DMS153 treated with DMSO at 0.1 percent for 48 hours (cell line): ENCODE data around the gene SRP14.
"Not testable (repeated sequence)": the region's sequence is repeated elsewhere in the genome, so short reads cannot be mapped to it uniquely, and the experiment has no call there.

Source experiments
- DNase-seq: peaks from one replicate; lab custom pipeline; 2025; ENCODE audit not compliant: unreplicated experiment; lab: John Stamatoyannopoulos, UW

The SRP14 gene

DNA sequence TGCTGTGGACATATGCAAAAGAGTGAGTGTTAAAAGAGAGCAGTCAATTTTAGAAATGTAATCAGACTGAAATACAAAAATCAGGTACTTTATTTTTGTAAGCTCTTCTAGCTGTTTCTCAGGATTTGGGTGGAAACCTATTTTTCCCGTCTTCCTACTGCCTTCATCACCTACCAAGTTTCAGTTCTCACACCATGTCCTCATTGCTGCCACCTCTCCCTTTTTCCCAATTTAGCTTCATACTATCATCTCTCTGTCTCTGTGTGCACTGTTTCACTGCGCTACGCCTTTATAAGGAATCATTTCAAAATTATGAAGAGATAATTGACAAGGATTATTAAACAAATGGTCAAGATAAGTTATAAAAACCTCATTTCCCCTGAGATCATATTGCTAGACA, 7.7 kb downstream of the SRP14 start:
- no peak for DNase-seq

DNA sequence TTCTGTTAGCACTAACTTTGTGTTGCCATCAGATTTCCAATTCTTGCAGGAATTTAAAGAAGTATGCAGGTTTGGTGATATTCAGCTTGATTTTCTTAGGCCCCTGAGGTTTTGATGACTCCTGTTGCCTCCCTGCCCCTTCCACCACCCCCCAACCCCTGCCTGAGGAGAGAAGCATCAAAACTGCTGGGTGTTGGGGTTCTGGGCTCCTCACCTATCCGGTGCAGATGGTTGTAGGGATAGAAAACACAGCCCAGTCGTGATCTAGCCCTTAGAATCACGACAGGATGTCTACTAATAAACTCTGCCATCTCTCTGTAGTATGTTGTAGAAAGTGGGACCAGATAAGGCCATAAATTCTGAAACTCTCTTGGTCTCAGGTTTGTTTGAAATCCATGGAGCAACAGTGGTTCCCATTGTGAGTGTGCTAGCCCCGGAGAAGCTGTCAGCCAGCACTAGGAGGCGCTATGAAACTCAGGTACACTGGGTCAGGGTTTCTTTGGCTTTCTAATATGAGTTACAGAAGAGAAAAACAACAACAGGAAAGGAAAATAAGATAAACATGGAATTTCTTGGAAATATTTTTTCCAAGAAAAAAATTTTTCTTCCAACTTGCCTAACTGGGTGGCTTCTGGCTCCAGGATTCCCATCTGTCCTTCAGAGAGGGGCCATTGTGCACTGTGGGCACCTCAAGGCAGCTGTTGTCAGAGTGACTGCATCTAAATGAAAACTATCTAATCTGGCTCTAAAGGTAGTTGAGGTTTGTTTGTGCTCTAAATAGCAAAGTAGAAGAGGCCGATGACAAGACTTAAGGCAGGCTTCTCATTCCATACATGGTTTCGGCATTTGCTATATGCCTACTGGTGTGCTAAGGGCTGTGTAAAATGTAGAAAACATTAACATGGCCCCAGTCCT, 8.7 kb downstream of the SRP14 start:
- no peak for DNase-seq

DNA sequence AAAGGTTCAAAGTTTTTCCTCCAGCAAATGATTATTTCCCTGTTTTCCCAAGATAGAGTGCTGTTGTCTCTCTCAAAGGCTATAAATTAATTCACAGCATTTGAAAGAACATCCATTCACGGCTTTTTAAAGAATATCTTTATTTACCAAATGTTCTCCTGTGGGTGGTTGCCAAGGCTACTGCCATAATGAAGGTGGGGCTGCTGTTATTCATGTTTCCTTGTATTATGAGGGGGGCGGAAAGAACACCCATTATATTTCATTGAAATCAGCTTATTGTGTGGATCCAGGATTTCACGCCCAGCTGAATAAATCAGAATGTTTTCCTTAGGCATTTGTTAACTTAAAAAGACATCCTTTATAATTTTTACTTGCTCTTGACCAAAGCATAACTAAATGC, 10.1 kb downstream of the SRP14 start:
- no peak for DNase-seq

DNA sequence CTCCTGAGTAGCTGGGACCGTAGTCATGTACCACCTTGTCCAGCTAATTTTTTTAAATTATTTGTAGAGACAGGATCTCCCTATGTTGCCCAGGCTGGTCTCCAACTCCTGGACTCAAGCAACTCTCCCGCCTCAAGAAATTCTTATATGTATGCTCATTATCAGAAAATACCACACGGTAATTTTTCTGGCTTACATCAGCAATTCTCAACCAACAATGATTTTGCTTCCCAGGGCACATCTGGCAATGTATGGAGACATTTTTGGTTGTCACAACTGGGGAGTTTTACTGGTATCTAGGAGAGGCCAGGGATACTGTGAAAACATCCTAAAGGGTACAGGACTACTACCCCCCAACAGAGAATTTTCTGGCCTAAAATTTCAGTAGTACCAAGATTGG, 10.8 kb downstream of the SRP14 start:
- DNase-seq, result no peak

DNA sequence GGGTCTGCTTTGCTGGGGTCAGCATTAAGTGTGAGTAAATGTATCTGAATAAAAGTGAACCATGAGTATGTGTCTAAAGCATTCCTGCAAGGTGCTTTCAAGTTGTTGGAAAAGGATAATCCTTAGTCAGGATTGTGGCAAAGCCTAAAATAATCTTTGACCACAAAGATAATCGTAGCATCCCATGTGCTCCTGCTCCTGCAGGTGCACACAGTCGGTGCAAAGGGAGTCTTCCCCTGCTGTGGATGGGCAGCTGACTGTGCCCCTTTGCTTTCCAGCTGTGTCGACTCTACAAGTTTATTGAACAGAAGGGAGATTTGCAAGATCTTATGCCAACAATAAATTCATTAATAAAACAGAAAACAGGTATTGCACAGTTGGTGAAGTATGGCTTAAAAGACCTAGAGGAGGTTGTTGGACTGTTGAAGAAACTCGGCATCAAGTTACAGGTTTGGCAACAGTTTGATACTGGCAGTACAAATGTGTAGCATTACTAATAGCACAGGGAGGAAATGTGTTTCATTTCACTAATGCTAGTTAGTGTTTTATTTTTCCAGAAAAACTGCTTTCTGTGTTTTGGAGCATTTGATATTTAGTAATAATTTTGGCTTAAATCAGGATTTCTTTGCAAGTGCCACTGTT, 22.6 kb downstream of the SRP14 start:
- no peak for DNase-seq

DNA sequence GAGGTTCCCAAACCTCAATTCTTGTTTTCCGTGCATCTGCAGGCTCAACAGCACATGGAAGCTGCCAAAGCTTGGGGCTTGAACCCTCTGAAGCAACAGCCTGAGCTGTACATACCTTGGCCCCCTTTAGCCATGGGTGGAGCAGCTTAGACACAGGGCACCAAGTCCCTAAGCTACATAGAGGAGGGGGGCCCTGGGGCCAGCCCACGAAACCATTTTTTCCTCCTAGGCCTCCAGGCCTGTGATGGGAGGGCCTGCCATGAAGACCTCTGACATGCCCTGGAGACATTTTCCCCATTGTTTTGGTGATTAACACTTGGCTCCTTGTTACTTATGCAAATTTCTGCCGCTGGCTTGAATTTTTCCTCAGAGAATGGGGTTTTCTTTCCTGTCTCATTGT, 24.6 kb downstream of the SRP14 start:
- no peak for DNase-seq

DNA sequence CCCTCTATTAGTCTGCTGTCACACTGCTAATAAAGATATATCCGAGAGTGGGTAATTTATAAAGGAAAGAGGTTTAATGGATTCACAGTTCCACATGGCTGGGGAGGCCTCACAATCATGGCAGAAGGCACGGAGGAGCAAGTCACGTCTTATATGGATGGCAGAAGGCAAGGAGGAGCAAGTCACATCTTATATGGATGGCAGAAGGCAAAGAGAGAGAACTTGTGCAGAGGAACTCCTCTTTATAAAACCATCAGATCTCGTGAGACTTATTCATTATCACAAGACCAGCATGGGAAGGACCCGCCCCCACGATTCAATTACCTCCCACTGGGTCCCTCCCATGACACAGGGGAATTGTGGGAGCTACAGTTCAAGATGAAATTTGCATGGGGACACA, 25.6 kb downstream of the SRP14 start:
- not testable (repeated sequence) for DNase-seq

DNA sequence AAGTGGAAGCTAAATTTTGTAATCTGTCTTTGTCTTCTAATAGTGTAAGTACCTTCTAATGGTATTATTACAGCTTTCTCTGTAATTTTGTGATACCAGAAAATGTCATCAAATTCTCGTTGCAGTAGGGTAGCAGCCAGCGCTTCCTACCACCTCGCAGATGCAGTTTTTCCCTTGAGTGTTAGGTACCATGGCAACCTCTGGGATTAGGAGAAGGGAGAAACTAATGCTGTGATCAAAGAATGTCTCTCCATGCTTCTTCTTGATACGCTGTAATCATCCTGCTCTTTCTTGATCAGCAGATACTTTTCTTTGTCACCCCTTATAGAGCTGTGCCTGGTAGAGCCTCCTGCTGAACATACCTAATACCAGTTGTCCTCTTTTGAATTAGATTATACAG, 27.7 kb downstream of the SRP14 start:
- no peak for DNase-seq

DNA sequence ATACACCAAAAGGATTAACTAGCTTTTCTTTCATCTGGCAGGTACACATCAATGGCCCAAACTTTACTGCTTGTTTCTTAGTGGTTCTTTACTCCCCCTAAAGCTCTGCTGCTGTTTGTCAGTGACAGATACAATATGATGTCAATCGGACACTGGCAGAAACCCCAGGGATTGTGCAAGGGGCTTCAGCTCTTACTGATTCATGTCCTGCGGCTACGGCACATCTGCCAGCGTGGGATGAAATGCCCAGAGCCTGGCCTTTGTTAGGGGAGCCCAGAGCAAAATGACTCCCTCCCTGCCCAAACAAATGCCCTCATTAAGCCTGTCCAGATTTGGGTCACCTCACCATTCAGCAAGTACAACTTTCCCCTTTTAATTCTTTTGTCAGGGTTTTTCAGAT, 28.3 kb downstream of the SRP14 start:
- no peak for DNase-seq

DNA sequence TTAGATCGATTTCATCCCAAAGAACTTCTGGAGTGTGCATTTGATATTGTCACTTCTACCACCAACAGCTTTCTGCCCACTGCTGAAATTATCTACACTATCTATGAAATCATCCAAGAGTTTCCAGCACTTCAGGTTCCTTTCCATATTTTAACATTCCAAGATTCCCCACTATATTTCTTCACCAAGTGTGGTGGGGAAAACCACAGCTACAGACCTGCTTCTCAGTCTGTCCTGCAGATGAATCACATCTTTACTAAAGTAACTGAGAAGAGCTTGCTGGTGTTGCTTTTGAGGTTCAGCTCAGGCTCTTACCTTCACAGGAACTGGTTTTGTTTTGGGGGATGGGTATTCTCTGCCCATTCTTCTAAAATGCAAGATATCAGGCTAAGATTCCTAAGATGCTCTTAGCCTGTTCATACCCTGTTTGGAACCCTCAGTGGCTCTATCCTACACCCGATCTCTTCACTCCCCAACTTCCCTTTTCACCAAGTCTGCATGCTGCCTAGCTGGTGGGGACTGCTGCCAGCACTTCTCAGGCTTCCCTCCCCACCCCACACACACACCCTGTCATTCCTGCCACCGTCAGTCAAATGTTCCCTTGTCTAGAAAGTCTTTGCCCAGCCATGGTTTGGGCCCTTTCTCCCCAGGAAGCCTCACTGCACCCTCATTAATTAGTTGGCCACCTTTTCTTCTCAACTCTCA, 30.8 kb downstream of the SRP14 start:
- DNase-seq, result no peak

DNA sequence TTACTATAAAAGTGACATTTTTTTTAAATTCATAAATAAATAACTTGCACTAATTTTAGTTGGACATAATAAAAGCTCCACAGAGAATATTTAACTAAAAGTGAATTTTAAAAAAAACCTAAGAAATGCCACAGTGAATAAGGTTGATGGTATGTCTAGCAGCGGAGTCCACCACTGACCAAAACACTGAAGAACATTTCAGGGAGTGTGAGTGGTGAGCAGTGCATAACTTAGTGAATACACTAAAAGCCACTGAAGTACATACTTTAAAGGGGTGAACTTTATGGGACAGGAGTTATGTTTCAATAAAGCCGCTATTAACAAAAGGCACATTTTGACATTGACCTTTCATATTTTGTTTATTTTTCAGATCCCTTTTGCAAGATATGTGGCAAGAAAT, 32.3 kb downstream of the SRP14 start:
- no peak for DNase-seq

DNA sequence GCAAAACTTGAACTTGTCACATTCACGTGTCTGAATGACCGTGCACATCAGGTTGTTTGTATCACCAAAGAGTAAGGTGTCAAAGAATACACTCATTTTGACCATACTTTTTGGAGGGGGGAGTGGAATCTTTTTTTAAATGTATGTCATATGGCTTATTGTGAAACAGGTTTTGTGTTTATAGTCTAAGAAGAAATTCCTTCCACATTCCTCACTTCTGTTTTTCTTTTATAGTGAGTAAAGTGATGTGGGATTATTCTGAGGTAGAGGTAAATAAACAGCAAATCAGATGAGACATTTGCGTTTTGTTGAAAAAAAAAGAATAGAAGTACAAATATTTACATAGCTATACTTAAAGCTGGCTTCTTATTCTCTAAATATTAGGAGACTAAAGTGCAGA, 33.0 kb downstream of the SRP14 start:
- DNase-seq, result no peak

DNA sequence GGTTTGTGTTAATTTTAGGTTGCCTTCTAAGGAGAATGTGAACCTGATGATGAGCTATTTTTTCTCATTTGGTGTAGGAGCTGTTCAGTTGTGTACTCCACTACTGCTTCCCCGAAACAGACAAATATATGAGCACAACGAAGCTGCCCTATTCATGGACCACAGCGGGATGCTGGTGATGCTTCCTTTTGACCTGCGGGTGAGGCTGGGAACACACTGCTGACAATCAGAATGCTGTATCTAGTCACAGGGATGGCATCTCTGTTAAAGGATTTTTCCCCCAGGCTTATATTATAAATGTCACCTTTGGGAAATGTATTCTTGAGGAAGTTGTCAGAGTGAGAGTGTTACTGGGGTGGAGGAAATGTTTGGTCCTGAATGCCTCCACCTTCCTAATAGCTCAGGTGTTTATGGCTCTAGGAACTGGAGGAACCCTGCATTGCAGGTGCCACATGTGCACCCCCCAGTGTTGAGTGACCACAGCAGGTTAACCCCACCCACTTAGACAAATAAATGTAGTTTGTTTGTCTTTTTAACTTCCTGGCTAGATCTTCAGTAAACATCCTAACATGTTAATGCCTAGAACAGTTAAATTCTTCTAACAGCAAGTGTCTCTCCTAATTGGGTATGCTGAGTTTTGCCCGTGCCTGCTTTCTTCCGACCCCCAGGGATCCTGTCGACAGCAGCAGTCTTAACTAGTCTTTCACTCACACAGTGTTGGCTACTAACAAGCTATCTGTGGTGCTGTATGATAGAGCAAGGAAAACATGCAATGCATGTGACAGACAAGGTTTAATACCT, 35.7 kb downstream of the SRP14 start:
- no peak for DNase-seq

DNA sequence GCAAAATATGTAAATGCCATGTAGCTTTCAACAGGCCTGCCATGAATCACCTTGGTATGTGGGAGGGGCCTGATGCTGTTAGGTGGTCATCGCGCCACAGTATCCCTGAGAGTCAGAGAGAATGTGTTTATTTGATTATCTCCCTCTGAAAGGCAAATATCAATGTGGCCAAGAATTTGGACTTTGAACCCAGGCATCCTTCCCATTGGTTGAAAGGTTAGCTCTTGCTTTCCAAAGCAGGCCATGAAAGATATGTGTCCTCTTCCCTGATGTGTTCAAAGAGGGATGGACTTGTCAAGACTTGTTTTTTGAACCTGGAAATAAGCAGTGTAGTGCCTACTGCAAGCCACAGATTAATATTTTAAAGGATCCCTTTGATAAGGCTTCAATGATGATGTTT, 36.7 kb downstream of the SRP14 start:
- DNase-seq, result no peak

DNA sequence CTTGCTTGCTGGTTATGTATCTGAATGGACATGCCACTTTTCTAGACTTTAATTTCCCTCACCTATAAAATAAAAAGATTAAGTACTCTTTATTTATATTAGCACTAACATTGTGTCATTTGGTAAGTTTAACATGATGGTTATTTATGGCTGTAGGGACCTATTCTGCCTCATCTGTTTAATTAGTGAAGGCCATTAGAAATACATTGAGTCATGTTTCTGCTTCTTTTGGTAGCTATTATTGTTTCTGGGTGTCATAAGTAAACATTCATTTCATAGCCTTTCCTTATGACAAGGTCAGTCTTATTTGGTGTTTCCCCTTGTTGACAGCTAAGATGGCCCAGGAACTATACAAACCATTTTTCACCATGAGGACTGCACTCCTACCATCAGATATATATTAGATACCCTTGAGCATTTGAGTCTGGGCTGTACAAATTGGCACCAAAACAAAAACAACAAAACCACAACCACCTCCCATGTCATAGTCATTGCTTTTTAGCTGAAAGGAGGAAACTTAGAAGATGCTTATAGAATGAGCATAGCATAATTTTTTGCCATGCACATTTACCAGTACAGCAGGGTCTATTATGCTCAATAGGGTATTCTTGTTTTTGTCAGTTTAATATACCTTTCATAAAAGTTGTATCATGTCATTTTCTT, 39.3 kb downstream of the SRP14 start:
- no peak for DNase-seq

DNA sequence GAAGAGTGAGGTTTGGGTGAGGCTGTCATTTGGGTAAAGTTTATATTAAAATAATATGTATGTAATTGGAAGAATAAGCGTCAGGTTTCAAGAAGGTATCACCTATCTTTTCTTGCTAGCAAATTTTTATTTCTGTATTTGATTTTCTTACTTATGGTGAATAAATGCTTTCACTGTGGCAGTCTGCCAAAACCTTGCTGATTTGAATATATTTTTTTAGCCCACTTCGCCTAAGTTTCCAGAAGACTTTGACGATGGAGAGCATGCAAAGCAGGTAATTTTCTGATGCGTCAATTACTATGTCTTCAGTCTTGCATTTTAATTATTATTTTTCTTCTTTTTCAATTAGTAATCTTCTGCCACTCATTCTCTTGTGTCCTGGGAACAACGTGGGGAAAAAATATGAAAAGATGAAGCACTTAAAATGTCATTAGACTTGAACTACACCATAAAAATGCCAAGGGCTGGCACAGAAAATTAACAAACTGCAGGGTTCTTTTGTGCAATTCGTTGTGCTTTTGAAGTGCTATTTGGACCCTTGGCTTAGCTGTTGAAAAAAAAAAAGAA, 40.4 kb downstream of the SRP14 start:
- DNase-seq, result no peak

DNA sequence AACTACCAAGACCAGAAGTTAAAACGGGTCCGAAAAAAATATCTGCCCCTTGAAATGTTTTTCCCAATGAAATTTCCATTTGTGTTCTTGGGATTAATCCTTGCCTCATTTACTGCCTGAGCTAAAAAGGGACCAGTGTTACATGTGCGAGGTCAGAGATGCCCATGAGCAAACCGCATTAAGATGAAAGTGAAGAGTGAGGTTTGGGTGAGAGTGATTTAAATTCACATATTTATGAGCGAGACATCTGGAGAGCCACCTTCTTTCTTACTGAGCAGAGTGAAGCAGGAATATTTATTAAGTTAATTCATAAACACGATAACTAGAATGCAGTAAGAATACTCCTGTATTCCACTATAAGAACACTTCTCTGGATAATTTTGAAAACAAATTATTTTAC, 41.3 kb downstream of the SRP14 start:
- DNase-seq, result no peak

DNA sequence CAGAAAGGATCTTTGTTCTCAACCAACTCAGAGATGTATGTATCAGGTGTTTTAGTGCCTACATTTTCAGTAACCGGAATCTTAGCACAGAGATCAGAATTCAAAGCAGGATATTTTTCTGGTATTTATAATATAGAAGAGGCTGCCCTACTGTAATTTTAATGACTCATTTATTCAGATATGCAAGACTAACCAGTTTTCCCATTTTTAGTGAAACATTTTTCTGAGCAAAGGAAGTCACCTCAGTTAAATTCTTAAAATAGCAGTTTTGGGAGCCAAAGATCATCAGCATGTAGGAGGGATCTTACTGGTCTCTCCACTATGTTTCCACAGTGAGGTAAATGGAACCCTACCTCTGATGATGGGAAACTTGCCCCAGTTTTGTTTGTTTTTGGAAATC, 42.0 kb downstream of the SRP14 start:
- DNase-seq, result no peak

DNA sequence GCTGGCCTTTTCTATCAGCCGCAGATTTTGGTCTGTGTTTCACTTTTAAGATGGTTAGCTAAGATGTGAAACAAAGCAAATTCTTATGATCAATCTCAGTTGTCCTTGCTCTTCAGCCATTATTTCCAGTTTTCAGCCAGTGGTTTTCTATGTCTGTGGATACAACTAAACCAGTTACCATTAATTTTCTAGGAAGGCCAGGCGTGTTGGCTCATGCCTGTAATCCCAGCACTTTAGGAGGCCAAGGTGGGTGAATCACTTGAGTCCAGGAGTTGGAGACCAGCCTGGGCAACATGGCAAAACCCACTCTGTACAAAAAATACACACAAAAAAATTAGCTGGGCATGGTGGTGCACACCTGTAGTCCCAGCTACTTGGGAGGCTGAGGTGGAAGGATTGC, 42.8 kb downstream of the SRP14 start:
- DNase-seq, result not testable (repeated sequence)

DNA sequence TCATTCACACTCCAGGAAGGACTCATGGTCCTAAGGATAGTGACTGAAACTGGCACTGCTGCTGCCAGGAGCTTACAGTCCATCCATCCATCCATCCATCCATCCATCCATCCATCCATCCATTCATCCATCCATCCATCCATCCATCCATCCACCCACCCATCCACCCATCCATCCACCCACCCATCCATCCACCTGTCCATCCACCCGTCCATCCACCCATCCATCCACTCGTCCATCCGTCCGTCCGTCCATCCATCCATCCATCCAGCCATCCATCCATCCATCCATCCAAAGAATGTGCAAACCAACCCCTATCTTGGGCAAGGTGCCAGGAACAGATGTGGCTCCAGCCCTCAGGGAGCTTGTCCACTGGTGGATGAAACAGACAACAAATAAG, 46.0 kb downstream of the SRP14 start:
- not testable (repeated sequence) for DNase-seq
